ENCODE results near the gene TBX15.

Gene TBX15

GRCh38 chr1:118988186-118989005 is at the start of gene TBX15:
TSS of gene TBX15 (minus strand) at chr1:118988343. CDS start at chr1:118987795, 548 bp downstream.
- Histone ChIP-seq H3K4me3 (ENCODE audit: low read length in 2 of 2) (peak within 1 kb of the TSS; percentile 17 to 37), H3K27me3 (ENCODE audit: control insufficient read depth in 2 of 2, insufficient read depth in 2 of 2, low read length in 2 of 2) (peaks cover 86 to 95% of the 10 kb centered on the region in 2 donors), H3K27ac (ENCODE audit: low read depth in 2 of 2, low read length in 2 of 2) (no peak within 1 kb of the TSS), H3K9me3 (ENCODE audit: control insufficient read depth in 2 of 2, low read length in 2 of 2) (peaks cover 0 to 1% of the 10 kb centered on the region in 2 donors), H3K36me3 (ENCODE audit: control insufficient read depth in 2 of 2, insufficient read depth in 2 of 2, low read length in 2 of 2) (no peaks in the 10 kb centered on the region), H3K4me1 (ENCODE audit: control insufficient read depth in 2 of 2, insufficient read depth in 2 of 2, low read length in 2 of 2) (peaks cover 0 to 6% of the 10 kb centered on the region in 2 donors), H3K9ac (ENCODE audit: low read depth in 1 of 2, low read length in 2 of 2) (peak within 1 kb of the TSS in 1 of 2 donors; percentile 10)

- H3K4me1 ChIP-seq (ENCODE audit: control insufficient read depth in 2 of 2, insufficient read depth in 2 of 2, low read length in 2 of 2) = no peaks in the 10 kb centered on the region
These were observed 46.2 kb upstream of the TBX15 start for GRCh38 chr1:119034359-119034758.

GRCh38 chr1:119032986-119033385 is 44.8 kb upstream of the TBX15 start:
- H3K27ac ChIP-seq (ENCODE audit: low read depth in 2 of 2, low read length in 2 of 2) = no peak overlapping the region
- H3K9ac ChIP-seq (ENCODE audit: low read depth in 1 of 2, low read length in 2 of 2) = no peak overlapping the region
- H3K27me3 ChIP-seq (ENCODE audit: control insufficient read depth in 2 of 2, insufficient read depth in 2 of 2, low read length in 2 of 2) = no peaks in the 10 kb centered on the region
- no peak overlapping the region for H3K4me3 ChIP-seq (ENCODE audit: low read length in 2 of 2)
- H3K9me3 ChIP-seq (ENCODE audit: control insufficient read depth in 2 of 2, low read length in 2 of 2) = no peaks in the 10 kb centered on the region
- H3K36me3 ChIP-seq (ENCODE audit: control insufficient read depth in 2 of 2, insufficient read depth in 2 of 2, low read length in 2 of 2) = peaks cover 0 to 12% of the 10 kb centered on the region in 2 donors
- H3K4me1 ChIP-seq (ENCODE audit: control insufficient read depth in 2 of 2, insufficient read depth in 2 of 2, low read length in 2 of 2) = no peaks in the 10 kb centered on the region

More at GRCh38 chr1:119034359-119034758, 46.2 kb upstream of the TBX15 start:
- Histone ChIP-seq H3K9ac (ENCODE audit: low read depth in 1 of 2, low read length in 2 of 2) (no peak overlapping the region), H3K9me3 (ENCODE audit: control insufficient read depth in 2 of 2, low read length in 2 of 2) (no peaks in the 10 kb centered on the region), H3K27ac (ENCODE audit: low read depth in 2 of 2, low read length in 2 of 2) (no peak overlapping the region), H3K27me3 (ENCODE audit: control insufficient read depth in 2 of 2, insufficient read depth in 2 of 2, low read length in 2 of 2) (no peaks in the 10 kb centered on the region), H3K4me3 (ENCODE audit: low read length in 2 of 2) (no peak overlapping the region), H3K36me3 (ENCODE audit: control insufficient read depth in 2 of 2, insufficient read depth in 2 of 2, low read length in 2 of 2) (peaks cover 0 to 12% of the 10 kb centered on the region in 2 donors)

- Histone ChIP-seq H3K27ac (ENCODE audit: low read depth in 2 of 2, low read length in 2 of 2) (no peak overlapping the region), H3K27me3 (ENCODE audit: control insufficient read depth in 2 of 2, insufficient read depth in 2 of 2, low read length in 2 of 2) (no peaks in the 10 kb centered on the region), H3K9ac (ENCODE audit: low read depth in 1 of 2, low read length in 2 of 2) (no peak overlapping the region), H3K36me3 (ENCODE audit: control insufficient read depth in 2 of 2, insufficient read depth in 2 of 2, low read length in 2 of 2) (peaks cover 0 to 4% of the 10 kb centered on the region in 2 donors), H3K4me3 (ENCODE audit: low read length in 2 of 2) (no peak overlapping the region), H3K4me1 (ENCODE audit: control insufficient read depth in 2 of 2, insufficient read depth in 2 of 2, low read length in 2 of 2) (no peaks in the 10 kb centered on the region), H3K9me3 (ENCODE audit: control insufficient read depth in 2 of 2, low read length in 2 of 2) (no peaks in the 10 kb centered on the region)
These were observed 39.6 kb upstream of the TBX15 start for GRCh38 chr1:119027759-119028158.

- H3K9me3 ChIP-seq (ENCODE audit: control insufficient read depth in 2 of 2, low read length in 2 of 2) = no peaks in the 10 kb centered on the region
- no peak overlapping the region for H3K27ac ChIP-seq (ENCODE audit: low read depth in 2 of 2, low read length in 2 of 2)
- H3K4me3 ChIP-seq (ENCODE audit: low read length in 2 of 2) = no peak overlapping the region
- H3K9ac ChIP-seq (ENCODE audit: low read depth in 1 of 2, low read length in 2 of 2) = no peak overlapping the region
- no peaks in the 10 kb centered on the region for H3K27me3 ChIP-seq (ENCODE audit: control insufficient read depth in 2 of 2, insufficient read depth in 2 of 2, low read length in 2 of 2)
- no peaks in the 10 kb centered on the region for H3K36me3 ChIP-seq (ENCODE audit: control insufficient read depth in 2 of 2, insufficient read depth in 2 of 2, low read length in 2 of 2)
- no peaks in the 10 kb centered on the region for H3K4me1 ChIP-seq (ENCODE audit: control insufficient read depth in 2 of 2, insufficient read depth in 2 of 2, low read length in 2 of 2)
These were observed 38.8 kb upstream of the TBX15 start for GRCh38 chr1:119026956-119027355.

GRCh38 chr1:119015547-119015946 is 27.4 kb upstream of the TBX15 start:
- H3K27me3 ChIP-seq (ENCODE audit: control insufficient read depth in 2 of 2, insufficient read depth in 2 of 2, low read length in 2 of 2) = no peaks in the 10 kb centered on the region
- no peaks in the 10 kb centered on the region for H3K36me3 ChIP-seq (ENCODE audit: control insufficient read depth in 2 of 2, insufficient read depth in 2 of 2, low read length in 2 of 2)
- no peaks in the 10 kb centered on the region for H3K4me1 ChIP-seq (ENCODE audit: control insufficient read depth in 2 of 2, insufficient read depth in 2 of 2, low read length in 2 of 2)
- H3K4me3 ChIP-seq (ENCODE audit: low read length in 2 of 2) = no peak overlapping the region
- no peaks in the 10 kb centered on the region for H3K9me3 ChIP-seq (ENCODE audit: control insufficient read depth in 2 of 2, low read length in 2 of 2)
- no peak overlapping the region for H3K27ac ChIP-seq (ENCODE audit: low read depth in 2 of 2, low read length in 2 of 2)
- H3K9ac ChIP-seq (ENCODE audit: low read depth in 1 of 2, low read length in 2 of 2) = no peak overlapping the region

GRCh38 chr1:119012383-119012782 is 24.2 kb upstream of the TBX15 start:
- H3K27ac ChIP-seq (ENCODE audit: low read depth in 2 of 2, low read length in 2 of 2) = no peak overlapping the region
- no peak overlapping the region for H3K4me3 ChIP-seq (ENCODE audit: low read length in 2 of 2)
- H3K4me1 ChIP-seq (ENCODE audit: control insufficient read depth in 2 of 2, insufficient read depth in 2 of 2, low read length in 2 of 2) = peaks cover 0 to 4% of the 10 kb centered on the region in 2 donors
- peaks cover 10 to 15% of the 10 kb centered on the region in 2 donors for H3K27me3 ChIP-seq (ENCODE audit: control insufficient read depth in 2 of 2, insufficient read depth in 2 of 2, low read length in 2 of 2)
- no peaks in the 10 kb centered on the region for H3K36me3 ChIP-seq (ENCODE audit: control insufficient read depth in 2 of 2, insufficient read depth in 2 of 2, low read length in 2 of 2)
- no peak overlapping the region for H3K9ac ChIP-seq (ENCODE audit: low read depth in 1 of 2, low read length in 2 of 2)
- H3K9me3 ChIP-seq (ENCODE audit: control insufficient read depth in 2 of 2, low read length in 2 of 2) = no peaks in the 10 kb centered on the region

GRCh38 chr1:119011706-119012105 is 23.6 kb upstream of the TBX15 start:
- Histone ChIP-seq H3K4me3 (ENCODE audit: low read length in 2 of 2) (no peak overlapping the region), H3K4me1 (ENCODE audit: control insufficient read depth in 2 of 2, insufficient read depth in 2 of 2, low read length in 2 of 2) (peaks cover 0 to 4% of the 10 kb centered on the region in 2 donors), H3K27ac (ENCODE audit: low read depth in 2 of 2, low read length in 2 of 2) (no peak overlapping the region), H3K9me3 (ENCODE audit: control insufficient read depth in 2 of 2, low read length in 2 of 2) (no peaks in the 10 kb centered on the region), H3K27me3 (ENCODE audit: control insufficient read depth in 2 of 2, insufficient read depth in 2 of 2, low read length in 2 of 2) (peaks cover 16 to 19% of the 10 kb centered on the region in 2 donors), H3K9ac (ENCODE audit: low read depth in 1 of 2, low read length in 2 of 2) (no peak overlapping the region), H3K36me3 (ENCODE audit: control insufficient read depth in 2 of 2, insufficient read depth in 2 of 2, low read length in 2 of 2) (no peaks in the 10 kb centered on the region)

GRCh38 chr1:119011116-119011515 is 23.0 kb upstream of the TBX15 start:
- Histone ChIP-seq H3K9me3 (ENCODE audit: control insufficient read depth in 2 of 2, low read length in 2 of 2) (no peaks in the 10 kb centered on the region), H3K9ac (ENCODE audit: low read depth in 1 of 2, low read length in 2 of 2) (no peak overlapping the region), H3K36me3 (ENCODE audit: control insufficient read depth in 2 of 2, insufficient read depth in 2 of 2, low read length in 2 of 2) (no peaks in the 10 kb centered on the region), H3K4me3 (ENCODE audit: low read length in 2 of 2) (no peak overlapping the region), H3K4me1 (ENCODE audit: control insufficient read depth in 2 of 2, insufficient read depth in 2 of 2, low read length in 2 of 2) (peaks cover 0 to 4% of the 10 kb centered on the region in 2 donors), H3K27ac (ENCODE audit: low read depth in 2 of 2, low read length in 2 of 2) (no peak overlapping the region), H3K27me3 (ENCODE audit: control insufficient read depth in 2 of 2, insufficient read depth in 2 of 2, low read length in 2 of 2) (peaks cover 22 to 24% of the 10 kb centered on the region in 2 donors)

GRCh38 chr1:119010201-119010600 is 22.1 kb upstream of the TBX15 start:
- Histone ChIP-seq H3K27me3 (ENCODE audit: control insufficient read depth in 2 of 2, insufficient read depth in 2 of 2, low read length in 2 of 2) (peaks cover 30 to 32% of the 10 kb centered on the region in 2 donors), H3K9ac (ENCODE audit: low read depth in 1 of 2, low read length in 2 of 2) (no peak overlapping the region), H3K4me1 (ENCODE audit: control insufficient read depth in 2 of 2, insufficient read depth in 2 of 2, low read length in 2 of 2) (peaks cover 0 to 4% of the 10 kb centered on the region in 2 donors), H3K9me3 (ENCODE audit: control insufficient read depth in 2 of 2, low read length in 2 of 2) (no peaks in the 10 kb centered on the region), H3K4me3 (ENCODE audit: low read length in 2 of 2) (no peak overlapping the region), H3K27ac (ENCODE audit: low read depth in 2 of 2, low read length in 2 of 2) (no peak overlapping the region), H3K36me3 (ENCODE audit: control insufficient read depth in 2 of 2, insufficient read depth in 2 of 2, low read length in 2 of 2) (no peaks in the 10 kb centered on the region)

Data from mucosa of rectum (tissue), 2 donors.